HG03469 (cell line): Measurements from ENCODE around the gene COX4I1.

Experiments used
- ATAC-seq: cut with Tn5 transposase; IDR thresholded peaks from one replicate; pipeline ENCODE4 v1.9.1; 2021; ENCODE audit warnings: mild to moderate bottlenecking, moderate library complexity, moderate number of reproducible peaks; ENCODE audit not compliant: unreplicated experiment

The COX4I1 gene

DNA sequence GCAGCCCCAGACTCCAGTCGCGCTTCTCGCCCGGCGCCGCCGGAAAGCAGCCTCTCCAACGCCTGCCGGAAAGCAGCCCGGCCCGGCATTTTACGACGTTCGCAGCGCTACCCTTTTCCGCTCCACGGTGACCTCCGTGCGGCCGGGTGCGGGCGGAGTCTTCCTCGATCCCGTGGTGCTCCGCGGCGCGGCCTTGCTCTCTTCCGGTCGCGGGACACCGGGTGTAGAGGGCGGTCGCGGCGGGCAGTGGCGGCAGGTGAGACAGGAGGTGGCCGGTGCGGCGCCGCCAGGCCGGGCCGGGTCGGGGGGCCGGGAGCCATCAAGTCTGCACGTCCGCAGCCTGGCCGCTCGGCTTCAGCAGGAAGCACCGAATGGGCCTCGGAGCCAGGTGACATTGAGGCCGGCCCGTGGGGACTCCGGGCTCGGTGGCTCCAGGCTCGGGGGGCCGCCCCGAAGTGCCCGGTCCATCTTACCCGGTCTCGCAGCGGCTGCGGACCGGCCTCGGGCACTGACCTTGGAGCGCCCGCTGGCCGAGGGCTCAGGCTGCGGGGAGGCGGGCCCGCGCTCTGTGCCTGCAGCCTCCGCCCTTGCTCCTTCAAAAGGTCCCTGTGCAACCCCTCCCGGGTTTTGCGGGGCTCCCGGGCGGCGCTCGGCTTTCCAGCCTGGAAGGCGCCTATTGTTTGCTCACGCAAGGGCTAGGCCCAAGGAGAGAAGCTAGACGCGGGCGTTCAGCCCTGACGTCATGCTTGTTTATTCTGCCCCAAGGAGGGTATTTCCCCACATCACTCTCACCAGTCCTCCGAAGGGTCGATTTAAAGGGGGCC is at the start of gene COX4I1, which contains the start of gene EMC8:
Gene COX4I1 (plus strand): TSS at position 199 of the 824 bp plus-strand sequence. CDS start 1,511 bp downstream, outside the sequence.
Gene EMC8 (minus strand): TSS at position 48 of the 824 bp plus-strand sequence. CDS start 249 bp downstream, outside the sequence.
- ATAC-seq: peak; percentile 57

DNA sequence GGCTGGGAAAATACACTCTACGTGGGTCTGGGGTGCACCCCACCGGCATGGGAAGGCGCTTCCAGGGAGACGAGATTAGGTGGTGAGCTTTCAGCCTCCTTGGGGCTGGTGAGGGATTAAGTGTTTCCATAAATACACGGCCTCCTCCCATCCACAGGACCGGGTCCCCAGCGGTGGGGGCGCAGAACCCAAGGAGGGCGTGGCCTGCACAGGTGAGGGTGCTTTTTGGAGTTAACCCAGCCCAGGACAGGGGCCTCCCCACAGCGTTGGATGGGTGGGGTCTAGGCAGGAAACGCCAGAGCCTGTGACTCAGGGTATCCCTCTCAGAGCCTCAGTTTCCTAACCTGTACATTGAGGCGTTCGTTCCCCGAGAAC is 49.7 kb upstream of the COX4I1 start:
- ATAC-seq: no peak

DNA sequence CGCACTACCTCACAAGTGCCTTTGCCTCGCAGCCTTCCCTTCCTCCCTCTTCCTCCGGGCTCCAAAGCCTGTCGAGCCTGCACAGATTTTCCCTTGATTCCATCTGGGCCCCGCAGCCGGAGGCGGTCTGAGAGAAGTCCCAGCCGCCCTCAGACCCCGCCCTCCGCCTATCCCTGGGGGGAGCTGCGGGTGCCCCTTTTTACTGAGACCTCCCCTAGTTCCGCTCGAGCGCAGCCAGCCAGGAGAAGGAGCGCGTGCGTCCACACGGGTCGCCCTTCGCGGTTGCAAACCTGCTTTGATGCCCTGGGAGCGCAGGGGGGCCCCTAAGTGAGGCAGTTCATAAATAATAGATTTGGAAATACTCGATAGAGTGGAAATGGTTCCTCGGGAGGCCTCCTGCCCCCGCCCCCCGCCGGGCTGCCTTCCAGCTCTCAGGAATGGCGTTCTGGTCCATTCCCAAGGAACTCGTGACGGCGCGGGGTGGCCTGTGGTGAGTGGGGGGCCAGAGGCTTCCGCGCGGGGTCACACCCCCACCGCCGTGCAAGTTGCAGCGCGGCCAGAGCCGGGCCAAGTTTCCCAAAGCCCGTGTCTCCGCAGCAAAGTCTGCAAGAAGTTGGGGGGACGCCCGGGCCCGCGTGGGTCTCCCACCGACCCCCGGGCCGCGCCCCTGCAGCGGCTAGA is 49.2 kb upstream of the COX4I1 start:
- no peak for ATAC-seq

DNA sequence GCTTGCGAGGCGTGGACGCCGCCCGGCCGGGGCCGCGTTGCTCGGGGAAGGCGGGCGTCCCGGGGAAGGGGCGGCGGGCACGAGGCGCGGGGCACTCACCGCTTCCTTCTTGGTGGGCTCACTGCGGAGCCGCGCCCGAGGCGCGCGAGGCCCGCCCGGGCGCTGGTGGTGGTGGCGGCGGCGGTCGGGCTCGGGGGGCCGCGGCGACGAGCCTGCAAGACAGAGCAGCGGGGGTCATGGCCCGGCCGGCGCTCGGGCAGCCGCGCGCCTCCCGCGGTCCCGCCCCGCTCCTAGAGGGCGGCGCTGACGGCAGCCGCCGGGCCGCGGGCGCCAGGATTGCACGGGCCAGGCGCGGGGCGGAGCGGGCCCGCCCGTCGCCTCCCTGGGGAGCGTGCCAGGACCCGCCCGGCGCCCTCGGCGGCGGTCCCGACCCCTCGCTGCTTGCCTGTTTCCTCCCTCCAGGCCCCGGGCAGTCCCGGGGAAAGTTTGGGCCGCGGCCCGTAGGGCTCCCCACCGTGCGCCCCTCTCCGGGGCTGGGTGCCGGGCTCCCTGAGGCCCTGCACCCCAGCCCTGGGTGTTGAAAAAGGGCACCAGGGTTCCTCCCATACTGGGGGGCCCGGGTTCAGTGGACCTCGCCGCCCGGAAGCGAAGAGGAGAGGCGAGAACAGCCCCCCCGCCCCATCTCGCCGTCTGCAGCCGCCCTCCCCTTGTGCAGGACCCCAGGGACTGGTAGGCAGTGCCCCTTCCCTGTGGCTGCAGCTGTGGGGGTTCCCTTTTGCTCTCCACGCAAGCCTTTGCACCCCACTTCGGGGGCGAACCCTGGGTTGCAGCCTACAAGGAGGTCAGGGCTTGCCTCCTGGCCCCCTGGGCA is 48.4 kb upstream of the COX4I1 start, which contains the start of gene C16orf74:
Gene C16orf74 (minus strand): TSS at position 270 of the 871 bp plus-strand sequence. CDS start 15,879 bp downstream, outside the sequence.
- ATAC-seq: no peak

DNA sequence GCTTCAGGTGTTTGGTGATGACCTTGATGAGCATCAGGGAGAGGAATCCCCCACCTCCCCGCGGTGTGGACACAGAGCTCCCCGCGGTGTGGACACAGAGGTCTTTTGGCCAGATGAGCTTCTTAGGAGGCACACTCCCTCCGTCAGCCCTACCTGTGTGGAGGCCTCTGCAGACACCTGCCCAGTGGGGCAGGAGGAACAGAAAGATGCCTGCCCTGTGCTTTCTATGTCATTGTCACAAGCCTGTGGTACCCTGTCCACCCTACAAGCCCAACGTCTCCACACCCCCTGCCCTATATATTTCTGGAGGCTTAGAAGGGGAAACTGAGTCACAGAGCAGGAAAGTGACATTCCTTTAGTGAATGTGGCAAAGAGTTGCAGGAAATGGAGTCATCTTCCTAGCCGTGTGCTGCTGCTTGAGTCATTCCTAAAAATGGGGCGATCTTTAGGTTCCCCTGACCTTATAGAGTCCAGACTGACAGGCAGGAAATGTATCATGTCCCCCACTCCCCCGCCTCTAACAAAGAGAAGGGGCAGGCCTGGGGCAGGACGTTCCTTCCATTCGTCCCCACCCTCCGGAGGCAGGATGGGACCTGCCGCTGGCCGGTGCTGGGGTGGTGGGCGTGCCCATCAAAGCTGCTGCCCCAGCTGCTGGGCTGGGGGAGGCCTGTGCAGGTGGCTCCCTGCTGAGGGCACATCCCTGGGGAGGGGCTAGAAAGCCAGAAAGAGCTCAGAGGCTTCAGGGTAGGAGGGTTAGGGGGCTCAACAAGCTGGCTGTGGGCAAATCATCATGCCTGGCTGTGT is 47.6 kb upstream of the COX4I1 start:
- no peak for ATAC-seq

DNA sequence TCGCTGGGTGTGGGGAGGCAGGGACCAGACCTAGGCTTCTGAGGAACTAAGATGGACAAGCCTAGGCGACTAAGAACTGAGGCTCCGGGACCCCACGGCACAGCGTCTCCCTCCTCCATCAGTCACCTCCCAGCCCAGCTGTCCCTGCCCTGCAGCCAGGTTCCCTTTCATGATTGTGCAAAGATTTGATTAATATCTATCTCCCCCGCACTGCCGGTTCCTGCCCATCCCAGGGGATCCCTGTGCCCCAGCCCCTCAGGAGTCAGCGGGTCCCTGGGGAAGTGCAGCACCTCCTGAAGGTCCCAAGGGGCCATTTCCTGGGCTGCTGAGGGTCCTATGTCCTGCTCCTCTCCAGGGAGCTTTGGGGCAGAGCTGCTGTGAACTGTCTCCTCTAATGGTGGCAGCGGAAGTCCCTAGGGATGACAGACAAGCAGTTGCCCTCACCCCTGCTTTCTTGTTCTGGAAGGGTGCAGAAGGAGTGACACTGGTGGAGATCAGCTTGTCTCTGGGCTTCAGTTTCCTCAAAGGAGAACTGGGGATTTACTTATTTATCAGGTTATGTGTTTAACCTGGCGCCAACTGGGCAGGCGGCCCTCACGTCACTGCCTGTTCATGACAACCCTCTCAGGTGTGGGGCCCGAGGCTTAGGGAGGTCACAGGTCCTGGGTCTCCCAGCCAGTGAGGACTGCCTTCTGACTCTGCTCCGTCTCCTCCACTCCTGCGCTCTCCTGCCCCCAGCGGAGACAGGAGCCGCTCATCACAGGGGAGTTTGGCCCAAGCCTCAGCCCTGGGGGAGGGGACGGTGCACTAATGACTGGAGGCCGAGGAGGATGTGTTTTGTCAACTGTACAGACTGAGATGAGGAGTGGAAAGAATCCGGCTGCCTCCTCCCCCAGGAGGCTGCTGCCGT is 46.7 kb upstream of the COX4I1 start:
- ATAC-seq: no peak

DNA sequence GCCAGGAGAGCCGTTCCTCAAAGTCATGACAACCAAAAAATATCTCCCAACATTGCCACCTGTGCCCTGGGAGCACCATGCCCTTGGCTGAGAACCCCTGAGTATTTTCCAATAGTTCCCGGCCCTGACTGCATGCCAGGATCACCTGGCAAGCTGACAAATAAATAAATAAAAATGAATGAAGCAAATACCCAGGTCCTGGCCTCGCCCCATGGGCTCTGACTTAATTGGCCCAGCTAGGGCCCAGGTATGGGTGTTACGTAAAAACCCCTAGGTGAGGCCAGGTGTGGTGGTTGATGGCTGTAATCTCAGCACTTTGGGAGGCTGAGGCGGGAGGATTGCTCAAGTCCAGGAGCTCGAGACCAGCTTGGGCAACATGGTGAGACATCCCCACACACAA is 45.9 kb upstream of the COX4I1 start:
- ATAC-seq: no peak

DNA sequence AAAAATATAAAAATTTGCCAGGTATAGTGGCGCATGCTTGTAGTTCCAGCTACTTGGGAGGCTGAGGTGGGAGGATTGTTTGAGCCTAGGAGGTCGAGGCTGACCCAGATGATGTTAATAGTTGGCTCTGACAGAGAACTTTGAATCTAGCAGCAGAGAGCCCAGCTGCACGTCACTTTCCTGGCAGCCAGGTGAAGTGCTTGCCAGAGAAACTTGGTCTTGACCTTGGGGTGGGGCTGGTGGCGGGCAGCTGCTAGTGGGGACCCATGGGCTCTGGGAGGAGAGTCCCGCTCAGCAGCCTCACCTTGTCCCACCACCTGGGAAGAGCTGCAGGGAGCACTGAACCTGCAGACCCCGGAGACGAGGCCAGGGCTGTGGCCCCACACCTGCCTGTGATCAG is 45.5 kb upstream of the COX4I1 start:
- no peak for ATAC-seq

DNA sequence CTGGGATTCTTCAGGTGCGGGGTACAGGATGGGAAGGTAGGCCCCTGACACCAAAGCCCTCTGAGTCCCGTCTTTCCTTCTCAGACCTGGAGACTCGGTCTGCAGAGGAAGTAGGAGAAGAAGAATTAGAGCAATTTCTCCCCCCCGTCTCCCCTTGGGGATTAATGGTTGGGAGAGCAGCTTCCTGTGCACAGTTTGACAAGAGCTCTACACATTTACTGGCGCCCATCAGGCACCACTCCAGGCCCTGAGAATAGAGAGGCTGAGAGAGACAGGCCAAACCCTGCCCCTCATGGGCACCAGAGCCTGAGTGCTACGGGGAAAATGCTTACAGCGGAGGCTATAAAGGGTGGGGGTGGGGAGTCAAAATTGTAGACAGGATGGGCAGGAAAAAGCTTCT is 45.1 kb upstream of the COX4I1 start:
- ATAC-seq: no peak

DNA sequence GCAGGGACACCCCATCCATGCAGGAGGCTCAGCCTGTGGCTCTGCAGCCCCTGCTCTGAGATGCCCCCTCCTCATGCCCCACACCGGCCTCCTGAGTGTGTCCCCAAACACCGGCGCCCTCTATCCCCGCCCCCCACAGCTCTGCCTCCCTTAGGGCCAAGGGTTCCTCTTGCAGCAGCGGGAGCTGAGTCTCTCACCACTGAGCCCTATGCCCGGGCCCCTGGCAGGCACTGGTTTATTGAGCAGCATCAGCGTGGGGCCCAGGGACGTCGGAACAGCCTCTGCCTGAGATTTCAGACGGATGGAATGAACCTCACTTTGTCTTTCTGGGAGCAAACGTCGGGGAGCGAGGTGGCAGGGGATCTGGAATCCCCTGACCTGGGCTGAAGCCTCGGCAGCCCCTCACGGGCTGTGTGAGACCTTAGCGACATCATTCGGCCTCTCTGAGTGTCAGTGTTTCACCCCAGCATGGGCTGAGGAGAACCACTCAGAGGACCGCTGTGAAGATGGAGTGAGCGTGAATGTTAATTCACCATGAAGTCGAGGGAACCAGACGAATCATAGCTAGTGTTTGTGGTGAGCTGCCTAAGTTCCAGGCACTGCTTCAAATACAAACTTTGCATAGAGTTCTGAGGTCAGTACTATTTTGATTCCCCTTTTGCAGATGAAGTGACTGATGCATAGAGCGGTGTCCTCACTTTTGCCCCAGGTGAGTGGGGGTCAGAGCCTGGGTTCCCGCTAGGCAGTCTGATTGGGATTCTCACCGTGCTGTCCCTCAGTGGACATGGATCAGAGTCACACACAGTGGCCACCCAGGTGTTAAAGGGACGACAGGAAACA is 43.3 kb upstream of the COX4I1 start:
- ATAC-seq: peak; percentile 37

DNA sequence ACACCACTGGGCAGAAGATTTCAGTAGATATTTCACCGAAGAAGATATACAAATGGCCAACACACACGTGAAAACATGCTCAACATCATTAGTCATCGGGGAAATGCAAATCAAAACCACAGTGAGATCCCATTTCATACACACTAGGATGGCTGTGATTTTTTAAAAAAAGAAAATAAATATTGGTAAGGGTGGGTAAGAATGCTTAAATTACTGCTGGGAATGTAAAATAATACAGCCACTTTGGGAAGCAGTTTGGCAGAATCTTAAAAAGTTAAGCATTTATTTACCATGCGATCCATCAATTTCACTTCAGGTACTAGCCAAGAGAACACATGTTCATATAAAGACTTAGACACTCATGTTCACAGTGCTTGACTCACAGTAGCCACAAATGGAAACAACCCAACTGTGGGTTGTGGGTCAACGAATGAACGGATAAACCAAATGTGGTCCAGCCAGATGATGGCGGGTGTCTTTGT is 42.1 kb upstream of the COX4I1 start:
- ATAC-seq: peak; percentile 29

DNA sequence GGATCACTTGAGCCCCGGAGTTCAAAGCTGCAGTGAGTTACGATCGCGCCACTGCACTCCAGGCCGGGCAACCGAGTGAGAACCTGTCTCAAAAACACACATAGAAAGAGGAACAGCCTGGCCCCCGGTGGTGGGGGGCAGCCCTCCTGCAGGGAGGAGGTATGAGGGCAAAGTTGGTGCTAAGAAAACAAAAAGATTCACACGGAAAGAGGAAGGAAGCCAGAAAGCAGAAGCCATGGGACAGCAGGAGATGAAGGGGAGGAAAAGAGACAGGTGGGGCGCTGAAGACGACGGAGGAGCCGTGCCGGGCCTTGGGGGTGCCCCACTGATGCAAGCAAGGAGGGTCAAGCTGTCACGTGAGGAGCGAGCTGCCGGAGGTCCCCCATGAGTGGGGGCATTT is 40.4 kb upstream of the COX4I1 start:
- no peak for ATAC-seq

DNA sequence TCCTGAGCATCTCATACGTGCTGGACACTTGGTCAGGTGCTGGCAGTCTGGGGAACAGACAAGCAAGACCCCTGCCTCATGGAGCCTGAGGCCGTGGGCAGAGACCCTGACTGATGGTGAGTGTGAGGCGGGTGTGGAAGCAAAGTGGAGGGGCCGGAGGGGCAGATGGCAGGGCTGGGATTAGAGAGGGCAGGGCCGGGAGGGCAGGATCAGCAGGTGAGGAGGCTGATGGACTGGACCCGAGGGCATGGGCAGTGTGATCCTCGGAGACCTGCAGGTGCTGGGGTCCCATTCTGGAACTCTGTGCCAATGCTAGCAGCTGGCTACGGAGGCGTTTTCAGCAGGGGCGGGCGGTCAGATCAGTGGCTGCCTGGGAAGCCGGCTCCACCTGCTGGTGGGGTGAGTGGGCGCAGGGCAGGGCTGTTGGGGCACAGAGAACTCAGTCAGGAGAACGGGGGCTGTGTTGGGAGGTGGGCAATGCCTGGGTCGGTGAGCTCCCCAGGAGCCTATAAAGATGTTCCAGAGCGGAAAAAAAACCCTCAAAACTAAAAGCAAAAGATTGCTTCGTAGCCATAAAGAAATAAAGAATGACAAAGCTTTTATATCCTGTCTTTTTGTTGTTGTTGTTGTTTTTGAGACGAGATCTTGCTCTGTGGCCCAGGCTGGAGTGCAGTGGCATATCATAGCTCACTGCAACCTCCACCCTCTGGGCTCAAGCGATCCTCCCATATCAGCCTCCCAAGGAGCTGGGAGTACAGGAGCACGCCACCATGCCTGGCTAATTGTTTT is 39.7 kb upstream of the COX4I1 start:
- no peak for ATAC-seq

DNA sequence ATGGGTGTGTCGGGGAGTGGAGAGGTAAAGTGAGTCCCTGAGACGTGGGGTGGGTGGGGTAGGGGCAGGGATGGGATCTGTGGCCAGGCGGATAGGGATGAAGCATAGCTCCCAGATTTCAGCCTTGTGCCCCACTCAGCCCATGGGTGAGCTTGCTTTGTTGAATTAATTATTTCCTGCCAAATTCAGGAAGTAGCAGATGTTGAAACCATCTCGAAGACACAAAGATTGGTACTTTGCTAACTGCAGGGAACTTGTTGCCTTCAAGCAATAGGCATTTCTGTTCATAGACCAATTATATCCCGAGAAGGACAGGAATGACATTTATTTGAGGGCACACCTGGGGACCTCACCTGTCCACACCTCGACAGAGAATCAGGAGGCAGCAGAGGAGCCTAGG is 37.6 kb upstream of the COX4I1 start:
- ATAC-seq: no peak

DNA sequence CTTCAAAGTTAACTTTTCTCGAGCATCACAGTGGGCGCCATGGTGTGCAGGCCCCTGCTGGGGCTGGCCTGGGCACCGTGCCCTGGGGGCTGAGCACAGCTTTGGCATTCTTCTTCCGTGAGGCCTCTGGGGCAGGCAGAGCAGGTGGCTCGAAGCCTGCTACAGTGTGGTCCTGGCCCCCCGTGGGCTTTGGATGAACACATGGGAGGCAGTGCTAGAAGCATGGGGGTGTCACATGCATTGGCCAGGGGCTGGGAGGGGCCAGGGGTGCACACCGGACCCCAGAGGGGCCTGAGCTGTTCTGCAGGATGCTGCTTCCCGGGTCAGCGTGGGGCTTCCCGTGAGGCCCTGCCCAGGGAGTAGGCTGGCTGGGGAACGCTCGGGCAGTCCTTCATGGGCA is 36.5 kb upstream of the COX4I1 start:
- no peak for ATAC-seq

DNA sequence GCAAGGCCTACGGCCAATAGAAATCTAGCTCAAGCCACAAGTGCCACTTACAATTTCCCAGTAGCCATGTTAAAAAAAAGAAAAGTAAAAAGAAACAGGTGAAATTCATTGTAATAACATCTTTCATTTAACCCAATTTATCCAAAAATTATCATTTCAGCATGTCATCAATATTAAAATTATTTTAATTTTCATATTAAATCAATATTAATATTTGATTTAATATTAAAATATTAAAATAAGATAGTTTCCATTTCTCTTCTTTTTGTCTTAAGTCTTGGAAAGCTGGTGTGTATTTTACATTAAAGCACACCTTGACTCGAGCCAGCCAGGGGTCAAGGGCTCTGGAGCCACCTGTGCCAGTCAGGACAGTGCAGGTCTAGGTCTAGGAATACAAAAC is 35.9 kb upstream of the COX4I1 start:
- ATAC-seq: no peak

DNA sequence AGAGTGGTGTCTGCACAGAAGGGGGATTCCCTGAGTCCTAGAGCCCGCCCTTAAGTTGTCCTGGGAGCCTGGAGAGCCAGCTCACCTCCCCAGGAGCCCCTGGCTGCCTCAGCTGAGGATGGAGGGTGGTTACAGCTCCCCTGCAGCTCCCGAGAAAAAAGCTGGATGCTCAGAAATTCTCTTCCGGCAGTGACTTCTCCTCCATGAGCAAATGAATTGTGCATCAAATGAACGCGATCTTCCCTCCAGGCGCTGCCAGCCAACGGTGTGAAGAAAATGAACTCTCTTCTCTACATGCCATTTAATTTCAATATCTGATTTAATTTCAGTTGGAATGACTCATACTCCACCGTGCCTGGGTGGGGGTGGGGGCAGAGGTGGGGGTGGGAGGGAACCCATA is 34.3 kb upstream of the COX4I1 start:
- ATAC-seq: no peak
